HepG2 (cell line): Measurements from ENCODE around the gene HSPE1. TPM values are rescaled to one million over a fixed set of nuclear protein-coding genes. Genes with fewer than 3 reads are reported as not detected.
A peak's percentile ranks its signal among the peaks of the same experiment; 100 is the strongest.

Source experiments
- BCL6 ChIP-seq: IDR thresholded peaks from 2 replicates; pipeline ENCODE4 v1.6.1; 2016; ENCODE audit warnings: missing genetic modification reagents, missing compliant biosample characterization
- BRF2 ChIP-seq: sonication (generic); formaldehyde crosslinking; IDR thresholded peaks from 2 replicates; pipeline ENCODE4 v1.8.1; 2022; ENCODE audit warnings: mild to moderate bottlenecking, missing genetic modification reagents
- CBX2 ChIP-seq, 2 experiments: fragments of 200-600 bp in 1 of 2; sonication (generic); formaldehyde crosslinking in 1 of 2; IDR thresholded peaks; 2 replicates each; pipeline versions ENCODE4 v1.7.0 to v1.8.1; 2018 to 2022; ENCODE audit warnings: low read depth in 2 of 2, low read length in 1 of 2, mild to moderate bottlenecking in 1 of 2, missing genetic modification reagents in 1 of 2
- CEBPB ChIP-seq: IDR thresholded peaks from 2 replicates; pipeline ENCODE4 v1.6.1; 2011; ENCODE audit warnings: low read depth, low read length, improper control_type of control experiment, borderline replicate concordance
- CENPX ChIP-seq: sonication (generic); formaldehyde crosslinking; IDR thresholded peaks from 2 replicates; pipeline ENCODE4 v1.9.0; 2021; ENCODE audit warnings: mild to moderate bottlenecking, missing genetic modification reagents, moderate library complexity
- DMTF1 ChIP-seq: sonication (generic); formaldehyde crosslinking; IDR thresholded peaks from 2 replicates; pipeline ENCODE4 v1.4.0; 2020; ENCODE audit warnings: mild to moderate bottlenecking, missing genetic modification reagents
- MED13 ChIP-seq: sonication (generic); formaldehyde crosslinking; IDR thresholded peaks from 2 replicates; pipeline ENCODE4 v1.5.0; 2020; ENCODE audit warnings: missing genetic modification reagents
- POGZ ChIP-seq: sonication (generic); formaldehyde crosslinking; IDR thresholded peaks from 2 replicates; pipeline ENCODE4 v1.4.0; 2020; ENCODE audit warnings: mild to moderate bottlenecking, missing genetic modification reagents
- RXRB ChIP-seq: IDR thresholded peaks from 2 replicates; pipeline ENCODE4 v1.6.1; 2016; ENCODE audit warnings: borderline replicate concordance, missing genetic modification reagents, missing compliant biosample characterization
- SAFB2 ChIP-seq: sonication (generic); formaldehyde crosslinking; IDR thresholded peaks from 2 replicates; pipeline ENCODE4 v1.5.1; 2020; ENCODE audit warnings: missing genetic modification reagents, low read depth, mild to moderate bottlenecking, borderline replicate concordance
- SMC3 ChIP-seq: IDR thresholded peaks from 2 replicates; pipeline ENCODE4 v1.6.1; 2011; ENCODE audit warnings: low read length, improper control_type of control experiment
- SP4 ChIP-seq: sonication (generic); formaldehyde crosslinking; IDR thresholded peaks from 2 replicates; pipeline ENCODE4 v1.8.1; 2023; ENCODE audit warnings: mild to moderate bottlenecking, missing genetic modification reagents
- ZFP90 ChIP-seq: sonication (generic); formaldehyde crosslinking; IDR thresholded peaks from 2 replicates; pipeline ENCODE4 v1.8.0; 2022; ENCODE audit warnings: missing genetic modification reagents, mild to moderate bottlenecking, inconsistent platforms, borderline replicate concordance
- ZFX ChIP-seq: sonication (generic); formaldehyde crosslinking; IDR thresholded peaks from 2 replicates; pipeline ENCODE4 v1.4.0; 2020; ENCODE audit warnings: mild to moderate bottlenecking, low read depth, missing genetic modification reagents, moderate library complexity
- ZNF143 ChIP-seq: sonication (generic); formaldehyde crosslinking; IDR thresholded peaks from 2 replicates; pipeline ENCODE4 v1.4.0; 2020; ENCODE audit warnings: missing genetic modification reagents
- ZNF160 ChIP-seq: sonication (generic); formaldehyde crosslinking; IDR thresholded peaks from 2 replicates; pipeline ENCODE4 v1.8.0; 2022; ENCODE audit warnings: mild to moderate bottlenecking, inconsistent platforms, missing genetic modification reagents
- ZNF33A ChIP-seq: sonication (generic); formaldehyde crosslinking; IDR thresholded peaks from 2 replicates; pipeline ENCODE4 v1.5.1; 2020; ENCODE audit warnings: missing genetic modification reagents, mild to moderate bottlenecking, moderate library complexity, borderline replicate concordance
- ZNF446 ChIP-seq: sonication (generic); formaldehyde crosslinking; IDR thresholded peaks from 2 replicates; pipeline ENCODE4 v1.5.0; 2020; ENCODE audit warnings: mild to moderate bottlenecking, missing genetic modification reagents
- ZNF558 ChIP-seq: sonication (generic); formaldehyde crosslinking; IDR thresholded peaks from 2 replicates; pipeline ENCODE4 v1.9.0; 2022; ENCODE audit warnings: mild to moderate bottlenecking, missing genetic modification reagents, borderline replicate concordance
- ZNF589 ChIP-seq: sonication (generic); formaldehyde crosslinking; conservative IDR thresholded peaks from 2 replicates; pipeline ENCODE4 v1.8.0; 2022; ENCODE audit warnings: mild to moderate bottlenecking, moderate library complexity, missing genetic modification reagents
- ZNF674 ChIP-seq: sonication (generic); formaldehyde crosslinking; IDR thresholded peaks from 2 replicates; pipeline ENCODE4 v1.5.0; 2020; ENCODE audit warnings: low read depth, mild to moderate bottlenecking, missing genetic modification reagents
- ZNF772 ChIP-seq: sonication (generic); formaldehyde crosslinking; IDR thresholded peaks from 2 replicates; pipeline ENCODE4 v1.5.0; 2020; ENCODE audit warnings: mild to moderate bottlenecking, missing genetic modification reagents
- ZNF790 ChIP-seq: sonication (generic); formaldehyde crosslinking; IDR thresholded peaks from 2 replicates; pipeline ENCODE4 v1.8.0; 2022; ENCODE audit warnings: missing genetic modification reagents, mild to moderate bottlenecking, borderline replicate concordance
- polyA plus RNA-seq, 8 experiments: library from polyadenylated mRNA; depleted of rRNA in 3 of 8; stranded (reverse) in 7 of 8; unstranded in 1 of 8; fragments of >200 nt; fragmentation: Illumina TruSeq in 4 of 8; extraction: Trizol in 4 of 8; gene quantifications; 2 replicates each; pipeline versions ENCODE4 v1.2.1 to v1.2.3, GENCODE V29; 2011 to 2016; ENCODE audit warnings: low read depth in 4 of 8, missing spikeins in 1 of 8, mixed read lengths in 1 of 8; ENCODE audit not compliant: insufficient read depth in 1 of 8
- total RNA-seq, 5 experiments: library from RNA; depleted of rRNA; stranded (reverse); fragments of >200 nt; fragmentation: Illumina TruSeq; extraction: Trizol; gene quantifications; 2 replicates each; pipeline ENCODE4 v1.2.3, GENCODE V29; 2016; ENCODE audit warnings: low read depth in 1 of 5
- TF ChIP-seq, protein P1 (sequence below): sonication (generic); formaldehyde crosslinking; IDR thresholded peaks from 2 replicates; pipeline ENCODE4 v1.8.0; 2022; ENCODE audit warnings: missing genetic modification reagents, mild to moderate bottlenecking, borderline replicate concordance
- TF ChIP-seq, protein P2 (sequence below): sonication (generic); formaldehyde crosslinking; IDR thresholded peaks from 2 replicates; pipeline ENCODE4 v1.8.0; 2022; ENCODE audit warnings: missing genetic modification reagents, mild to moderate bottlenecking, inconsistent platforms, borderline replicate concordance
- TF ChIP-seq, protein P3 (sequence below): sonication (generic); formaldehyde crosslinking; IDR thresholded peaks from 2 replicates; pipeline ENCODE4 v1.4.0; 2020; ENCODE audit warnings: mild to moderate bottlenecking, missing genetic modification reagents

HSPE1 gene
- total and polyA plus RNA-seq, 2 of the 13 experiments (the other 11 are each of a cell fraction or from before 2014, with no cell fraction given): 244 to 823 TPM

DNA sequence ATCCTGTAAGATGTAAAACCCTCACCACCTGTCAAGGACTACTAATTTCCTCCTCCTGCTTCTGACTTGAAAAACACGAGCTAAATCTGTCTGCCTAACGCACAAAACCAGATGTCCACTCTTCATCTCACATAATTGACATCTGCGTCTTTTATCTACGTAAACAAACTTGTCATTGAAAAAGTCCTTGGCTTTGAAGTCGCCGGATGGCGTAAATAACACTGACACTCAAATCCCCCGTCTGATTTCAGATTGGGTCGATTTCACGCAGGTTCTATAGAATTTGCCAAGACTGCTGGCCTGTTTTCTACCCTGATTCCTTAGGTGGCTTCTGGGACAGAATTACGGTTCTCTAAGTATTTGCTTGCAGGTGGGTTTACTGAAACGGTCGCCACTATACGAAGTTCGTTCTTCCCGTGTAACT is 15.1 kb downstream of the HSPE1 start (continued):
- TF ChIP-seq ZNF790 (CRISPR knock-in tag) (no peak), BCL6 (CRISPR knock-in tag) (no peak), ZNF446 (0 out of 2 replicates have a peak, but pooled peaks have one; percentile 2), ZNF143 (CRISPR knock-in tag) (no peak), SAFB2 (no peak), CENPX (CRISPR knock-in tag) (no peak), ZNF772 (no peak), RXRB (no peak), POGZ (CRISPR knock-in tag) (no peak), ZFP90 (no peak), ZNF589 (no peak), CBX2 (IDR thresholded peaks at IDR 0.05; ENCODE audit: low read depth, low read length) (no peak), CBX2 (CRISPR knock-in tag; IDR thresholded peaks at IDR 0.05; ENCODE audit: low read depth) (no peak), ZFX (CRISPR knock-in tag) (no peak), SMC3 (no peak), ZNF558 (CRISPR knock-in tag) (no peak), BRF2 (CRISPR knock-in tag) (no peak), ZNF33A (CRISPR knock-in tag) (peak; percentile 57; the same call in 1 of the 2 replicates), ZNF160 (CRISPR knock-in tag) (no peak), SP4 (CRISPR knock-in tag) (no peak), CEBPB (no peak), DMTF1 (CRISPR knock-in tag) (no peak), MED13 (CRISPR knock-in tag) (no peak), ZNF674 (CRISPR knock-in tag) (0 out of 2 replicates have a peak, but pooled peaks have one; percentile 4)
- TF ChIP-seq, protein P1, sequence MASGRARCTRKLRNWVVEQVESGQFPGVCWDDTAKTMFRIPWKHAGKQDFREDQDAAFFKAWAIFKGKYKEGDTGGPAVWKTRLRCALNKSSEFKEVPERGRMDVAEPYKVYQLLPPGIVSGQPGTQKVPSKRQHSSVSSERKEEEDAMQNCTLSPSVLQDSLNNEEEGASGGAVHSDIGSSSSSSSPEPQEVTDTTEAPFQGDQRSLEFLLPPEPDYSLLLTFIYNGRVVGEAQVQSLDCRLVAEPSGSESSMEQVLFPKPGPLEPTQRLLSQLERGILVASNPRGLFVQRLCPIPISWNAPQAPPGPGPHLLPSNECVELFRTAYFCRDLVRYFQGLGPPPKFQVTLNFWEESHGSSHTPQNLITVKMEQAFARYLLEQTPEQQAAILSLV: no peak
- TF ChIP-seq, protein P2, sequence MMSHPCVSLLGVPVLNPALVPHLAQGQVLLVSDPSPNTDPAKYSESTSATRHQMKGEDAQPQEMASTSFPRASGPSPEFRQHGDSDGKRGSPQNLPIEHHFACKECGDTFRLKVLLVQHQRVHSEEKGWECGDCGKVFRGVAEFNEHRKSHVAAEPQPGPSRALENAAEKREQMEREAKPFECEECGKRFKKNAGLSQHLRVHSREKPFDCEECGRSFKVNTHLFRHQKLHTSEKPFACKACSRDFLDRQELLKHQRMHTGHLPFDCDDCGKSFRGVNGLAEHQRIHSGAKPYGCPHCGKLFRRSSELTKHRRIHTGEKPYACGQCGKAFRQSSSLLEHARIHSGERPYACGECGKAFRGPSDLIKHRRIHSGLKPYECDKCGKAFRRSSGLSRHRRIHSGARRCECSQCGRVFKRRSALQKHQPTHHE (CRISPR knock-in tag): no peak
- TF ChIP-seq, protein P3, sequence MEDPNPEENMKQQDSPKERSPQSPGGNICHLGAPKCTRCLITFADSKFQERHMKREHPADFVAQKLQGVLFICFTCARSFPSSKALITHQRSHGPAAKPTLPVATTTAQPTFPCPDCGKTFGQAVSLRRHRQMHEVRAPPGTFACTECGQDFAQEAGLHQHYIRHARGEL: no peak
